ENCODE measurements around the gene TNNT3.

DNA sequence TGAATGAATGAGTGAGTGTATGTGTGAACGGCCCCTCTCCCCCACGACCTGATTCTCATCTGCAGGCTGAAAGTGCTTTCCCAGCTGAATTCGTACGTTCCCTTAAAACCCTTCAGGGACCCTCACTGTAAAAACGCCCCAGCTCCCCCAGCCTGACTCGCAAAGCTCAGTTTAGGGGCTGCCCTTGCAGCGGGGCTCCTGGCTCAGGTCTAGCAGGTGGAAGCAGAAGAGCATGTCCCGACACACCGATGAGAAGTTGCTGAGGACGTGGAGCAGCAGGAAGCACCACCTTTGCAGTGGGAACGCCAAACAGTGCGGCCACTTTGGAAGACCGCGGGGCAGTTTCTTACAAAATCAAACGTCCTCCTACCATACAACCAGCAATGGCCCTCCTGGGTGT, 24.1 kb downstream of the TNNT3 start:
- TF ChIP-seq, protein P1, sequence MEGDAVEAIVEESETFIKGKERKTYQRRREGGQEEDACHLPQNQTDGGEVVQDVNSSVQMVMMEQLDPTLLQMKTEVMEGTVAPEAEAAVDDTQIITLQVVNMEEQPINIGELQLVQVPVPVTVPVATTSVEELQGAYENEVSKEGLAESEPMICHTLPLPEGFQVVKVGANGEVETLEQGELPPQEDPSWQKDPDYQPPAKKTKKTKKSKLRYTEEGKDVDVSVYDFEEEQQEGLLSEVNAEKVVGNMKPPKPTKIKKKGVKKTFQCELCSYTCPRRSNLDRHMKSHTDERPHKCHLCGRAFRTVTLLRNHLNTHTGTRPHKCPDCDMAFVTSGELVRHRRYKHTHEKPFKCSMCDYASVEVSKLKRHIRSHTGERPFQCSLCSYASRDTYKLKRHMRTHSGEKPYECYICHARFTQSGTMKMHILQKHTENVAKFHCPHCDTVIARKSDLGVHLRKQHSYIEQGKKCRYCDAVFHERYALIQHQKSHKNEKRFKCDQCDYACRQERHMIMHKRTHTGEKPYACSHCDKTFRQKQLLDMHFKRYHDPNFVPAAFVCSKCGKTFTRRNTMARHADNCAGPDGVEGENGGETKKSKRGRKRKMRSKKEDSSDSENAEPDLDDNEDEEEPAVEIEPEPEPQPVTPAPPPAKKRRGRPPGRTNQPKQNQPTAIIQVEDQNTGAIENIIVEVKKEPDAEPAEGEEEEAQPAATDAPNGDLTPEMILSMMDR (IDR thresholded peaks at IDR 0.05), result no peak
- no peak for TF ChIP-seq EP300 (IDR thresholded peaks at IDR 0.05)
